ENCODE data around the gene GLCCI1. TPM values are rescaled to one million over a fixed set of nuclear protein-coding genes. Genes with fewer than 3 reads are reported as not detected.

The GLCCI1 gene
- total and polyA plus RNA-seq, 2 of the 8 experiments (the other 6 are each of a cell fraction or from before 2014, with no cell fraction given) = 12.4 to 27.7 TPM

- DNase-seq (ENCODE audit: low read depth in 1 of 2, low spot score in 2 of 2) = no peak
- H4K20me1 ChIP-seq (replicated peaks in 1 of 2; ENCODE audit: control insufficient read depth in 1 of 2, insufficient read depth in 2 of 2, low read length in 2 of 2) = no peaks in the 10 kb centered on the region
- no peaks in the 10 kb centered on the region for H3K79me2 ChIP-seq (ENCODE audit: control insufficient read depth in 1 of 2, insufficient read depth in 2 of 2, low read length in 2 of 2)
- H3K79me1 ChIP-seq (ENCODE audit: low read depth, low read length) = no peaks in the 10 kb centered on the region
- no peaks in the 10 kb centered on the region; a peak in 1 of 8 replicates for H3K36me3 ChIP-seq (ENCODE audit: control insufficient read depth in 2 of 4, insufficient read depth in 4 of 4, low read length in 3 of 4)
- H2BK20ac ChIP-seq (ENCODE audit: low read length) = no peak overlapping the region
- no peak overlapping the region for H4K8ac ChIP-seq (ENCODE audit: extremely low read depth, insufficient read depth, low read length)
- H3K27me3 ChIP-seq (replicated peaks in 1 of 4; ENCODE audit: control insufficient read depth in 3 of 4, extremely low read depth in 1 of 4, insufficient read depth in 3 of 4, low read length in 3 of 4) = no peaks in the 10 kb centered on the region
- H3K9ac ChIP-seq (replicated peaks in 1 of 4; ENCODE audit: extremely low read depth in 1 of 4, low read depth in 3 of 4, low read length in 3 of 4) = no peak overlapping the region
- no peak for TF ChIP-seq POU5F1 (IDR thresholded peaks at IDR 0.05; ENCODE audit: low read depth, low read length)
- TF ChIP-seq BCL11A (IDR thresholded peaks at IDR 0.05; ENCODE audit: low read depth in 2 of 2, low read length in 2 of 2) = no peak
- TF ChIP-seq YY1 (IDR thresholded peaks at IDR 0.05; ENCODE audit: low read depth, low read length) = no peak
- no peak for TF ChIP-seq CHD2 (IDR thresholded peaks at IDR 0.05; ENCODE audit: low read length)
- TF ChIP-seq CREB1 (IDR thresholded peaks at IDR 0.05) = no peak
- WGBS, 2 experiments (ENCODE audit: extremely low coverage in 1 of 2, insufficient coverage in 1 of 2, insufficient read length in 1 of 2, insufficient replicate concordance in 2 of 2, low coverage in 1 of 2, low lambda C conversion rate in 2 of 2, missing lambda C conversion rate in 1 of 2) = 86% methylated on average over 3 of the region's 3 CpGs; no CpG with 5 or more reads in 1 of the 2 experiments
- no peaks in the 10 kb centered on the region for H3K9me3 ChIP-seq (ENCODE audit: insufficient read depth in 2 of 2, low read depth in 1 of 2, low read length in 1 of 2)
- ChIA-PET CTCF (ENCODE audit: partially characterized antibody) (interaction anchor here (1.0 to 1.5 kb wide), 3 partner anchors 10 to 181 kb away, joined by 3 read pairs; no protein-coding TSS in a partner anchor), POLR2A (ENCODE audit: partially characterized antibody) (no interaction called here)
- no peak overlapping the region for H4K91ac ChIP-seq (replicated peaks; ENCODE audit: insufficient read length, low read length)
- no peak overlapping the region for H3K27ac ChIP-seq (ENCODE audit: low read depth, low read length)
- no peak overlapping the region for H3K23ac ChIP-seq (ENCODE audit: insufficient read length)
- peaks cover 3 to 15% (median 9%) of the 10 kb centered on the region in 4 experiments; a peak in 5 of 7 replicates for H3K4me1 ChIP-seq (replicated peaks in 1 of 4; ENCODE audit: control insufficient read depth in 3 of 4, insufficient read depth in 4 of 4, low read length in 3 of 4)
- H2BK15ac ChIP-seq (ENCODE audit: low read length) = no peak overlapping the region
- H3K14ac ChIP-seq (ENCODE audit: insufficient read length) = no peak overlapping the region
- H2BK120ac ChIP-seq (replicated peaks; ENCODE audit: low read depth, low read length) = no peak overlapping the region
- no peak for FAIRE-seq
- H3K4me3 ChIP-seq (ENCODE audit: extremely low read depth in 1 of 4, insufficient read depth in 2 of 4, low read depth in 3 of 4, low read length in 4 of 4) = no peak overlapping the region
- no peak overlapping the region for H2BK12ac ChIP-seq (ENCODE audit: low read depth, low read length)
- H2BK5ac ChIP-seq (ENCODE audit: low read depth, low read length) = no peak overlapping the region
- H3K56ac ChIP-seq (replicated peaks; ENCODE audit: insufficient read length, low read depth, low read length) = no peak overlapping the region
- H3K4ac ChIP-seq (replicated peaks; ENCODE audit: insufficient read length, low read depth, low read length) = no peak overlapping the region
- no peaks in the 10 kb centered on the region for H3K23me2 ChIP-seq (ENCODE audit: low read depth, low read length)
- H3K18ac ChIP-seq (ENCODE audit: extremely low read depth, low read length) = no peak overlapping the region
- no peak overlapping the region for H2AFZ ChIP-seq (ENCODE audit: low read length)
- H2AK5ac ChIP-seq (ENCODE audit: low read depth, low read length) = no peak overlapping the region
- no peak overlapping the region for H4K5ac ChIP-seq (ENCODE audit: insufficient read length, low read depth, low read length)
- no peak overlapping the region for H3K4me2 ChIP-seq (ENCODE audit: insufficient read depth in 1 of 2, low read depth in 2 of 2, low read length in 2 of 2)
These were observed 147.2 kb downstream of the GLCCI1 start for GRCh38 chr7:8115547-8116402.
